H1 (cell line): Measurements from ENCODE around the gene NUP205.
"Not testable (repeated sequence)": the region's sequence is repeated elsewhere in the genome, so short reads cannot be mapped to it uniquely, and the experiment has no call there.

Source experiments
- BRCA1 ChIP-seq: IDR thresholded peaks from 2 replicates; pipeline ENCODE4 v1.6.1; 2012; ENCODE audit warnings: low read depth, low read length, improper control_type of control experiment
- CHD2 ChIP-seq: IDR thresholded peaks from 2 replicates; pipeline ENCODE4 v1.6.1; 2012; ENCODE audit warnings: low read length, improper control_type of control experiment
- HDAC2 ChIP-seq, 2 experiments: fragments of 300-600 bp in 1 of 2; sonication (generic) in 1 of 2; IDR thresholded peaks; 2 replicates each; pipeline ENCODE4 v1.6.1; 2011 to 2012; ENCODE audit warnings: low read depth in 2 of 2, low read length in 2 of 2, mild to moderate bottlenecking in 2 of 2, moderate library complexity in 2 of 2, borderline replicate concordance in 1 of 2, inconsistent platforms in 1 of 2
- JUN ChIP-seq: IDR thresholded peaks from 2 replicates; pipeline ENCODE4 v1.6.1; 2011; ENCODE audit warnings: low read depth, mild to moderate bottlenecking, improper control_type of control experiment, low read length
- JUND ChIP-seq: IDR thresholded peaks from 2 replicates; pipeline ENCODE4 v1.6.1; 2011; ENCODE audit warnings: mild to moderate bottlenecking, improper control_type of control experiment, low read length
- KDM1A ChIP-seq: fragments of 200-600, 300-600 bp; sonication (generic); IDR thresholded peaks from 2 replicates; pipeline ENCODE4 v1.7.1; 2016; ENCODE audit warnings: mild to moderate bottlenecking, low read length, borderline replicate concordance
- KDM5A ChIP-seq: fragments of 200-600 bp; IDR thresholded peaks from 2 replicates; pipeline ENCODE4 v1.7.1; 2012; ENCODE audit warnings: mild to moderate bottlenecking, low read length, inconsistent platforms, mixed read lengths
- MAFK ChIP-seq: IDR thresholded peaks from 2 replicates; pipeline ENCODE4 v1.6.1; 2012; ENCODE audit warnings: low read depth, mild to moderate bottlenecking, improper control_type of control experiment, low read length
- POLR2AphosphoS5 ChIP-seq: IDR thresholded peaks from 2 replicates; pipeline ENCODE4 v1.6.1; 2011; ENCODE audit warnings: low read depth, low read length
- RAD21 ChIP-seq, 2 experiments: IDR thresholded peaks in 1 of 2; conservative IDR thresholded peaks in 1 of 2; 2 replicates each; pipeline ENCODE4 v1.6.1; 2011; ENCODE audit warnings: low read depth in 2 of 2, low read length in 2 of 2, improper control_type of control experiment in 1 of 2, inconsistent platforms in 1 of 2, mild to moderate bottlenecking in 1 of 2, moderate library complexity in 1 of 2
- TAF1 ChIP-seq: IDR thresholded peaks from 2 replicates; pipeline ENCODE4 v1.6.1; 2011; ENCODE audit warnings: mild to moderate bottlenecking, low read depth, low read length
- ZNF274 ChIP-seq: IDR thresholded peaks from 2 replicates; pipeline ENCODE4 v1.7.0; 2012; ENCODE audit warnings: low read length, borderline replicate concordance; ENCODE audit errors: extremely low read depth
- TF ChIP-seq, protein P1 (sequence below), 3 experiments: IDR thresholded peaks; 1 replicate in 2 of 3; 2 replicates in 1 of 3; pipeline versions ENCODE4 v1.5.1 to v1.6.1; 2011; ENCODE audit warnings: low read length in 3 of 3, mild to moderate bottlenecking in 3 of 3, inconsistent platforms in 2 of 3, low read depth in 1 of 3, moderate library complexity in 1 of 3; ENCODE audit not compliant: insufficient read depth in 1 of 3; ENCODE audit errors: control extremely low read depth in 1 of 3
- TF ChIP-seq, protein P2 (sequence below): IDR thresholded peaks from 2 replicates; pipeline ENCODE4 v1.6.1; 2012; ENCODE audit warnings: inconsistent platforms

DNA sequence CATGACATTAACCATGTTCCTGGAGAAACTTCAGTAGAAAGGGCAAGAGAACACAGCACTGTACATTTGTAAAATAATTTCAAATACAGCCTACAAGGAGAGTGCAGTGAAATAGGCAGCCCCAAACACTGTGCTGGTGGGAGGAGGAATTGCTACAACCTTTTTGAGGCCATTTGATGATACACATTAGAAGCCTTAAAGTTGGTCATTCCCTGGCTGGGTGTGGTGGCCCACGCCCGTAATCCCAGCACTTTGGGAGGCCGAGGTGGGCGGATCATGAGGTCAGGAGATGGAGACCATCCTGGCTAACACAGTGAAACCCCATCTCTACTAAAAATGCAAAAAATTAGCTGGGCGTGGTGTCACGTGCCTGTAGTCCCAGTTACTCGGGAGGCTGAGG, 134.9 kb downstream of the NUP205 start:
- not testable (repeated sequence) for TF ChIP-seq TAF1; CHD2; ZNF274; JUND; KDM5A; MAFK; KDM1A; POLR2AphosphoS5; HDAC2 (IDR thresholded peaks at IDR 0.05; ENCODE audit: borderline replicate concordance in 1 of 2, low read depth in 2 of 2, low read length in 2 of 2); RAD21 (IDR thresholded peaks at IDR 0.05 in 1 of 2, conservative IDR thresholded peaks at IDR 0.05 in 1 of 2; ENCODE audit: low read depth in 2 of 2, low read length in 2 of 2); BRCA1; JUN
- TF ChIP-seq, protein P1, sequence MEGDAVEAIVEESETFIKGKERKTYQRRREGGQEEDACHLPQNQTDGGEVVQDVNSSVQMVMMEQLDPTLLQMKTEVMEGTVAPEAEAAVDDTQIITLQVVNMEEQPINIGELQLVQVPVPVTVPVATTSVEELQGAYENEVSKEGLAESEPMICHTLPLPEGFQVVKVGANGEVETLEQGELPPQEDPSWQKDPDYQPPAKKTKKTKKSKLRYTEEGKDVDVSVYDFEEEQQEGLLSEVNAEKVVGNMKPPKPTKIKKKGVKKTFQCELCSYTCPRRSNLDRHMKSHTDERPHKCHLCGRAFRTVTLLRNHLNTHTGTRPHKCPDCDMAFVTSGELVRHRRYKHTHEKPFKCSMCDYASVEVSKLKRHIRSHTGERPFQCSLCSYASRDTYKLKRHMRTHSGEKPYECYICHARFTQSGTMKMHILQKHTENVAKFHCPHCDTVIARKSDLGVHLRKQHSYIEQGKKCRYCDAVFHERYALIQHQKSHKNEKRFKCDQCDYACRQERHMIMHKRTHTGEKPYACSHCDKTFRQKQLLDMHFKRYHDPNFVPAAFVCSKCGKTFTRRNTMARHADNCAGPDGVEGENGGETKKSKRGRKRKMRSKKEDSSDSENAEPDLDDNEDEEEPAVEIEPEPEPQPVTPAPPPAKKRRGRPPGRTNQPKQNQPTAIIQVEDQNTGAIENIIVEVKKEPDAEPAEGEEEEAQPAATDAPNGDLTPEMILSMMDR (IDR thresholded peaks at IDR 0.05; ENCODE audit: control extremely low read depth in 1 of 3, insufficient read depth in 1 of 3, low read depth in 1 of 3, low read length in 3 of 3), result not testable (repeated sequence)
- TF ChIP-seq, protein P2, sequence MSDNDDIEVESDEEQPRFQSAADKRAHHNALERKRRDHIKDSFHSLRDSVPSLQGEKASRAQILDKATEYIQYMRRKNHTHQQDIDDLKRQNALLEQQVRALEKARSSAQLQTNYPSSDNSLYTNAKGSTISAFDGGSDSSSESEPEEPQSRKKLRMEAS, result not testable (repeated sequence)
